Activated T-helper 17 cell treated with anti-CD3 and anti-CD28 coated beads, Interleukin-2, amount 50 U/mL, for 72 hours (primary cell): ENCODE measurements around the gene GOLPH3. TPM values are rescaled to one million over a fixed set of nuclear protein-coding genes. Genes with fewer than 3 reads are reported as not detected.
"Not testable (repeated sequence)": the region's sequence is repeated elsewhere in the genome, so short reads cannot be mapped to it uniquely, and the experiment has no call there.

ENCODE experiments used
- ATAC-seq: fragments of 150-1000 bp; cut with Tn5 transposase; replicated peaks from 2 replicates; pipeline ENCODE4 v1.10.0; 2021; ENCODE audit warnings: mild to moderate bottlenecking, moderate library complexity
- H3K27ac Mint-ChIP-seq: one replicate; pipeline ENCODE4 v1.8.0; 2022; ENCODE audit warnings: mixed read lengths
- H3K27me3 Mint-ChIP-seq: one replicate; pipeline ENCODE4 v1.8.0; 2022; ENCODE audit warnings: mixed read lengths
- H3K36me3 Mint-ChIP-seq: one replicate; pipeline ENCODE4 v1.8.0; 2022; ENCODE audit warnings: low read depth, mild to moderate bottlenecking, mixed read lengths
- H3K4me1 Mint-ChIP-seq: one replicate; pipeline ENCODE4 v1.8.0; 2022; ENCODE audit warnings: mixed read lengths
- H3K4me3 Mint-ChIP-seq: one replicate; pipeline ENCODE4 v1.8.0; 2022; ENCODE audit warnings: mild to moderate bottlenecking, mixed read lengths
- H3K9me3 Mint-ChIP-seq: one replicate; pipeline ENCODE4 v1.8.0; 2022; ENCODE audit warnings: mixed read lengths
- total RNA-seq, 2 donors: library from RNA; stranded (reverse); gene quantifications; one replicate each; pipeline ENCODE4 v1.2.3, GENCODE V29; 2022

Gene GOLPH3
- total RNA-seq, 2 donors from 2014 or later, result 51.7 to 74.1 TPM

- Mint-ChIP-seq H3K9me3 (no peaks in the 10 kb centered on the region), H3K4me3 (no peak overlapping the region), H3K36me3 (no peaks in the 10 kb centered on the region), H3K27ac (no peak overlapping the region), H3K4me1 (no peaks in the 10 kb centered on the region), H3K27me3 (peaks cover 5% of the 10 kb centered on the region)
- ATAC-seq, result no peak
These were observed 16.0 kb upstream of the GOLPH3 start for GRCh38 chr5:32190095-32190494.

DNA sequence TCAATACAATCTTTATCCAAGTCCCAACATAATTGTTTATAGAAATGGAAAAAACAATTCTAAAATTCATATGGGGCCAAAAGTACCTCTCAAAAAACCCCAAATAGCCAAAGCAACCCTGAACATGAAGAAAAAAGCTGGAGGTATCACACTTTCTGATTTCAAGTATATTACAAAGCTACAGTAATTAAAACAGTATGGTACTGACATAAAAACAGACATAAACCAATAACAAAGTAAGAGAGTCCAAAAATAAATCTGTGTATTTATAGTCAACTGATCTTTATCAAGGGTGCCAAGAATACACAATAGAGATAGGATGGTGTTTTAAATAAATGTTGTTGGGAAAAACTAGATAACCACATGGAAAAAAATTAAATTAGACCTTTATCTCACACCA is 13.6 kb upstream of the GOLPH3 start:
- ATAC-seq, result no peak
- Mint-ChIP-seq H3K9me3 (no peaks in the 10 kb centered on the region), H3K4me3 (no peak overlapping the region), H3K36me3 (no peaks in the 10 kb centered on the region), H3K27me3 (no peaks in the 10 kb centered on the region), H3K4me1 (no peaks in the 10 kb centered on the region), H3K27ac (no peak overlapping the region)

DNA sequence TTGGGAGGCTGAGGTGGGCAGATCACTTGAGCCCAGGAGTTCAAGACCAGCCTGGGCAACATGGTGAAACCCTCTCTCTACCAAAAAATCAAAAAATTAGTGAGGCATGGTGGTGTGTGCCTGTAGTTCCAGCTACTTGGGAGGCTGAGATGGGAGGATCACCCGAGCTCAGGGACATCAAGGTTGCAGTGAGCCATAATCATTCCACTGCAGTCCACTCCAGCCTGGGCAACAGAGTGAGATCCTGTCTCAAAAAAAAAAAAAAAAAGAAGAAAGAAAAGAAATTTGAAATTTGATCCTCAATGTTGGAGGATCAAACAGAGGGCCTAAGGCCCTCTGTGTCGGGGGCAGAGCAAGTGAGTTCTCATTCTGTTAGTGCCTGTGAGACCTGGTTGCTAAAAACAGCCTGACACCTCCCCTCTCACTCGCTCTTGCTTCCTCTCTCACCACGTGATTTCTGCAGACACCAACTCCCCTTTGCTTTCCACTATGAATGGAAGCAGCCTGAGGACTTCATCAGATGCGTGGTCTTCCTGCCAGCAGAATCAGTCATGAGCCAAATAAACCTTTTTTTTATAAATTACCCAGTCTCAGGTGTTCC is 8.4 kb upstream of the GOLPH3 start:
- no peaks in the 10 kb centered on the region for H3K4me1 Mint-ChIP-seq
- H3K36me3 Mint-ChIP-seq, result no peaks in the 10 kb centered on the region
- no peak overlapping the region for H3K27ac Mint-ChIP-seq
- H3K9me3 Mint-ChIP-seq, result no peaks in the 10 kb centered on the region
- ATAC-seq, result peak; percentile 28
- H3K4me3 Mint-ChIP-seq, result no peak overlapping the region
- H3K27me3 Mint-ChIP-seq, result peaks cover 3% of the 10 kb centered on the region

GRCh38 chr5:32173267-32174010 is 680 bp downstream of the GOLPH3 start:
- Mint-ChIP-seq H3K27ac (peak overlapping the region; percentile 97), H3K9me3 (no peaks in the 10 kb centered on the region), H3K4me3 (peak overlapping the region; percentile 89), H3K27me3 (peaks cover 3% of the 10 kb centered on the region), H3K4me1 (peaks cover 39% of the 10 kb centered on the region), H3K36me3 (peaks cover 57% of the 10 kb centered on the region)
- peak; percentile 37 for ATAC-seq

GRCh38 chr5:32172923-32173266 is 1.2 kb downstream of the GOLPH3 start:
- peak overlapping the region; percentile 97 for H3K27ac Mint-ChIP-seq
- peaks cover 41% of the 10 kb centered on the region for H3K4me1 Mint-ChIP-seq
- no peaks in the 10 kb centered on the region for H3K27me3 Mint-ChIP-seq
- ATAC-seq, result no peak
- peak overlapping the region; percentile 89 for H3K4me3 Mint-ChIP-seq
- peaks cover 62% of the 10 kb centered on the region for H3K36me3 Mint-ChIP-seq
- no peaks in the 10 kb centered on the region for H3K9me3 Mint-ChIP-seq

DNA sequence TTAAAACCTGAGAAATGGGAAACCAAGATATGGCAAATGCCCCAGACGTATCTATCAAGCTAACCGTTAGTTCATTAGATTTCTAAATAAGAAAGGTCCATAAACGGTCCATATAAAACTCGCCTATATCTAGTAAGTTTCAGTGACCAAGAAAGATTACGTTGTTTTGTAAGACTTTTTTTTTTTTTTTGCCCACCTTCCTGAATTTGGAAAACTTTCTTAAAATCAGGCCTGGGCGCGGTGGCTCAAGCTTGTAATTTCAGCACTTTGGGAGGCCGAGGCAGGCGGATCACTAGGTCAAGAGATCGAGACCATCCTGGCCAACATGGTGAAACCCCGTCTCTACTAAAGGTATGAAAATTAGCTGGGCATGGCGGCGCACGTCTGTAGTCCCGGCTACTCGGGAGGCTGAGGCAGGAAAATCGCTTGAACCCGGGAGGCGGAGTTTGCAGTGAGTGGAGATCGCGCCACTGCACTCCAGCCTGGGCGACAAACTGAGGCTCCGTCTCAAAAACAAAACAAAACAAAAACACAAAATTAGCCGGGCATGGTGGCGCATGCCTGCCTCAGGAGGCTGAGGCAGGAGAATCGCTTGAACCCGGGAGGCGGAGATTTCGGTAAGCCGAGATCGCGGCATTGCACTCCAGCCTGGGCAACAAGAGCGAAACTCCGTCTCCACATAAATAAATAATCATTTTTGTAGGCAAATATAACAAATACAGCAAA is 1.8 kb downstream of the GOLPH3 start:
- H3K9me3 Mint-ChIP-seq, H3K27me3 Mint-ChIP-seq, ATAC-seq: not testable (repeated sequence)
- peaks cover 67% of the 10 kb centered on the region for H3K36me3 Mint-ChIP-seq
- peak overlapping the region; percentile 97 for H3K27ac Mint-ChIP-seq
- peak overlapping the region; percentile 89 for H3K4me3 Mint-ChIP-seq
- peaks cover 41% of the 10 kb centered on the region for H3K4me1 Mint-ChIP-seq

GRCh38 chr5:32170303-32171151 is 3.6 kb downstream of the GOLPH3 start:
- H3K9me3 Mint-ChIP-seq, result no peaks in the 10 kb centered on the region
- H3K36me3 Mint-ChIP-seq, result peaks cover 83% of the 10 kb centered on the region
- H3K27me3 Mint-ChIP-seq, result no peaks in the 10 kb centered on the region
- peaks cover 33% of the 10 kb centered on the region for H3K4me1 Mint-ChIP-seq
- ATAC-seq, result no peak
- peak overlapping the region; percentile 58 for H3K27ac Mint-ChIP-seq
- H3K4me3 Mint-ChIP-seq, result peak overlapping the region; percentile 89

DNA sequence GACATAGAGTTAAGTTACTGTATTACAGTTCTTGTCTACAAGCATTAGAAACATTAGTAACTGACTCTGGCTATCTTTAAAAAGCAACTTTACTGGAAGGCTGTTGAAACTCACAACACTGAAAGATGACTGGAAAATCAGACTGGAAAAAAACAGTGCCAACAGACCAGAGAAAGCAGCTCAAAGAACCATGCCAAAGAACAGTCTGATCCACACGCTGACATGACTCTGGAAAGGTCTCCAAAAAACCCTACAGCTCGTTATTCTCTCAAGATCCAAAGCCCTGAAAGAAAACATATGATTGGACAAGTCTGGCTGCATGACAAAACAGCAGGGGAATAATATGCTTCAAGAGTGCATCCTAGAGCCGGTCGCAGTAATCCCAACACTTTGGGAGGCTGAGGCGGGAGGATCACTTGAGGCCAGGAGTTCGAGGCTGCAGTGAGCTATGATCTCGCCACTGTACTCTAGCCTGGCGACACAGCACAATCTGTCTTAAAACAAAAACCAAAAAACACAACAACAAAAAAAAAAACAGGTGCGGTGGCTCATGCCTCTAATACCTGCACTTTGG is 5.6 kb downstream of the GOLPH3 start:
- Mint-ChIP-seq H3K4me1 (peaks cover 33% of the 10 kb centered on the region), H3K27ac (no peak overlapping the region), H3K9me3 (no peaks in the 10 kb centered on the region), H3K4me3 (peak overlapping the region; percentile 89), H3K27me3 (no peaks in the 10 kb centered on the region), H3K36me3 (peaks cover 93% of the 10 kb centered on the region)
- no peak for ATAC-seq

DNA sequence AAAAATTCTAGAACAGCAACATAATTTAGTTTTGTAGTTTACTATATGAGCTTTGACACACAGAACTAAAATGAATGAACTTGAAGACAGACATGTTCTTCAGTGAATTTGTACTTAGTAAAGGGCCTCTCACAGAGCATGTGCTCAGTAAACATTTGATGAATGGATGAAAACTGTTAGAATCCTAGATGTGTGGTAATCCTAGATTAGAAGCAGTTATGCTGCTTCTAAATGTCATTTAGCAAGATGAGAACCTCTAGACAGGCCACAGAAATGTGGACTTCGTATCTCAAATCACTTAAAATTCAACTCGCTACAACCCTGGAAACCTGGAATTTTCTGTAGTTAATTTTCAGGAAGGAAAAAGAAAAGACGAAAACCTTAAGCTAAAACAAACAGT is 8.5 kb downstream of the GOLPH3 start:
- peaks cover 29% of the 10 kb centered on the region for H3K4me1 Mint-ChIP-seq
- no peak for ATAC-seq
- peaks cover 64% of the 10 kb centered on the region for H3K36me3 Mint-ChIP-seq
- no peaks in the 10 kb centered on the region for H3K27me3 Mint-ChIP-seq
- no peak overlapping the region for H3K27ac Mint-ChIP-seq
- H3K9me3 Mint-ChIP-seq, result no peaks in the 10 kb centered on the region
- H3K4me3 Mint-ChIP-seq, result no peak overlapping the region

DNA sequence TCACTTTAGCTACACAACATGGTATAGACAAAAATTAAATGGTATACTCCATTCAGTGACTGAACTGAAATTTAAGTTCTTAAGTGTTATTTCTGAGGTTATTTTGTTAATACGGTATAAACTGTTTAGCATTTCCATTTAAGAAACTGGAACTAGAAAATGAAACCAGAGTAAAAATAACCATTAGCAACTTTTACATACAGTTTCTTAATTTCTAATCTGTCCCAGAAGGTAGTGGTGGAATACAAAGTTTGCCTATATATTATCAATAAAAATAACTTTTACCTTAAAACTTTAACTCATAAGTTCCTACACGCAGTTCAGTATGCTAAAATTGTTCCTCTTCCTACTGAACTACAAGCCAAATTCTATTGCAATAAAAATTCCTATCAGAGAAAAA is 10.3 kb downstream of the GOLPH3 start:
- H3K9me3 Mint-ChIP-seq, result no peaks in the 10 kb centered on the region
- no peaks in the 10 kb centered on the region for H3K27me3 Mint-ChIP-seq
- no peak overlapping the region for H3K27ac Mint-ChIP-seq
- H3K4me3 Mint-ChIP-seq, result peak overlapping the region; percentile 25
- H3K4me1 Mint-ChIP-seq, result peaks cover 18% of the 10 kb centered on the region
- peaks cover 46% of the 10 kb centered on the region for H3K36me3 Mint-ChIP-seq
- ATAC-seq, result no peak

DNA sequence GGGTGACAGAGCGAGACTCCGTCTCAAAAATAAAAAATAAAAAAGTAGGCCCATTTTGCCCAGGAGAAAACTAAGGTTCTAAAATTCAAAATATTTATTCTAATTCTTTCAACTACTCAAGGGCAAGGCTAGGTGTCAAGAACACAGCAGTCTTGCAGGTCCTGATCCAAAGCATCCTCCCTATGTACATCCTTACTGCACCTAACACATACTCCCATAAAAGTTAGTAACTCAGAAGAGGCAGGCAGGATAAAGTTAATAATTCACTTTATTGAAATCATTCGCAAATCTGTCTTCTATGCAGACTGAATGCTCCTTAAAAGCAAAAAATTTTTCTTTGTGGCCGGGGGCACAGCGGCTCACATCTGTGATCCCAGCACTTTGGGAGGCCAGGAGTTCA is 11.1 kb downstream of the GOLPH3 start:
- H3K9me3 Mint-ChIP-seq, result no peaks in the 10 kb centered on the region
- no peak overlapping the region for H3K27ac Mint-ChIP-seq
- ATAC-seq, result no peak
- H3K27me3 Mint-ChIP-seq, result no peaks in the 10 kb centered on the region
- peaks cover 12% of the 10 kb centered on the region for H3K4me1 Mint-ChIP-seq
- H3K4me3 Mint-ChIP-seq, result no peak overlapping the region
- peaks cover 38% of the 10 kb centered on the region for H3K36me3 Mint-ChIP-seq

GRCh38 chr5:32160228-32160627 is 13.9 kb downstream of the GOLPH3 start:
- Mint-ChIP-seq H3K27ac (no peak overlapping the region), H3K9me3 (no peaks in the 10 kb centered on the region), H3K4me3 (no peak overlapping the region), H3K36me3 (peaks cover 13% of the 10 kb centered on the region), H3K4me1 (peaks cover 12% of the 10 kb centered on the region), H3K27me3 (no peaks in the 10 kb centered on the region)
- ATAC-seq, result no peak

DNA sequence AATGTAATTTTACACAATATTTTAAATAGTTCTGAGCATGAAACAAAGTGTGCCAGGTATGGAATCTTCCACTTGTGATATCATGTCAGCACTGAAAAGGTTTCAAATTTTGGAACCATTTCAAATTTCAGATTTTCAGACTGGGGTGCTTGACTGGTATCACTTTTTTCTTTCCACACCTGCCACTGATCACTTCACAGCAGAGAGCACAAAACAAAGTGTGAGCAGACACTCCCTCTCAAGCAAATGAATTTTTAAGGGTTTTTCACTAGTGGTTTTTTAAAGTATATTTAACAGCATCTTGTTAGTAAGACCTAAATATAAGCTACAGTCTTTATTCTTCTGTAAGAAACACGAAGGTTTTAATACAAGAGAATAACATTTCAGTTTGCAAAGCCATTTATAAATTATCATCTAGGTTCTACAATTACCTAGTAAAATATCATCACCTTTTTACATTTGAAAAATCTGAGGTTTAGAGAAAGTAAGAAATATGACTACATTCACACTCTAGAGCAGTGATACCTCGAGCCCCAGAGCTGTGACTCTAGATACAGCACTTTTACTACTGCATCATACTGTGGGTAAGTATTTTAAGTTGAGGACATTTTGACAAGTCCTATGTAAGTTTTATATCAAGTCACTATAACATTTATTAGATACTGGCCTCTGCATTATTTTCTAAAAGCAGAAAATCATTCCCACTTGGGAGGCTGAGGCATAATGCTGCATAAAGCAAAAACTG is 14.6 kb downstream of the GOLPH3 start:
- H3K4me1 Mint-ChIP-seq, result peaks cover 12% of the 10 kb centered on the region
- H3K9me3 Mint-ChIP-seq, result no peaks in the 10 kb centered on the region
- ATAC-seq, result peak; percentile 51
- no peaks in the 10 kb centered on the region for H3K27me3 Mint-ChIP-seq
- H3K27ac Mint-ChIP-seq, result no peak overlapping the region
- H3K4me3 Mint-ChIP-seq, result no peak overlapping the region
- peaks cover 9% of the 10 kb centered on the region for H3K36me3 Mint-ChIP-seq

- no peak for ATAC-seq
- Mint-ChIP-seq H3K27me3 (no peaks in the 10 kb centered on the region), H3K9me3 (no peaks in the 10 kb centered on the region), H3K27ac (no peak overlapping the region), H3K4me1 (peaks cover 10% of the 10 kb centered on the region), H3K4me3 (no peak overlapping the region), H3K36me3 (peaks cover 5% of the 10 kb centered on the region)
These were observed 15.5 kb downstream of the GOLPH3 start for GRCh38 chr5:32158679-32158975.
